ENCODE measurements around the gene CHRD. TPM values are rescaled to one million over a fixed set of nuclear protein-coding genes. Genes with fewer than 3 reads are reported as not detected.

CHRD gene
- total RNA-seq, 2 experiments from 2014 or later = not detected

DNA sequence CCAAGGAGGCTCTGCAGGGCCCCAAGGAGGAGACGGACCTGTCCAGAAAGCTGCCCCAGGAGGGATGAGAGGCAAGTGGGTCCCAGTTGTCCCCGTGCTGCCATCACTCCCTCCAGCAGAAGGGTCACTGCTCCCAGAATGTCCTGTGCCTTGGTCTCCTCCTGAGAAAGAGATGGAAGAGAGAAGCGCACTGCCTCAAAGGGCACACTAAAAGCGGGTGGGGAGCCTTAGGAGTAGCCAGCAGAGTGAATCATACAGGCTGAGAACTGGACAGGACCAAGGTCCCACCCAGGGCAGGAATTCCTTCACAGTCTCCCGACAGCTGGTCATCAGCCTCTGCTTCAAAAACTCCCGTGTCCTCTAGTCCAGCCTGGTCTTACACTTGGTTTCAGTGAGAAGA is 6.4 kb upstream of the CHRD start:
- Mint-ChIP-seq H3K27me3 (peaks cover 40% of the 10 kb centered on the region), H3K4me3 (no peak overlapping the region), H3K27ac (no peak overlapping the region), H3K4me1 (peaks cover 5% of the 10 kb centered on the region), H3K9me3 (ENCODE audit: low read depth) (no peaks in the 10 kb centered on the region), H3K36me3 (peaks cover 11% of the 10 kb centered on the region)
- no peak for ATAC-seq
- no peak for DNase-seq
- CTCF ChIA-PET = interaction anchor here (1.1 to 5.4 kb wide), 4 partner anchors 19 to 168 kb away, joined by 3 to 48 read pairs (median 20); no protein-coding TSS in a partner anchor

DNA sequence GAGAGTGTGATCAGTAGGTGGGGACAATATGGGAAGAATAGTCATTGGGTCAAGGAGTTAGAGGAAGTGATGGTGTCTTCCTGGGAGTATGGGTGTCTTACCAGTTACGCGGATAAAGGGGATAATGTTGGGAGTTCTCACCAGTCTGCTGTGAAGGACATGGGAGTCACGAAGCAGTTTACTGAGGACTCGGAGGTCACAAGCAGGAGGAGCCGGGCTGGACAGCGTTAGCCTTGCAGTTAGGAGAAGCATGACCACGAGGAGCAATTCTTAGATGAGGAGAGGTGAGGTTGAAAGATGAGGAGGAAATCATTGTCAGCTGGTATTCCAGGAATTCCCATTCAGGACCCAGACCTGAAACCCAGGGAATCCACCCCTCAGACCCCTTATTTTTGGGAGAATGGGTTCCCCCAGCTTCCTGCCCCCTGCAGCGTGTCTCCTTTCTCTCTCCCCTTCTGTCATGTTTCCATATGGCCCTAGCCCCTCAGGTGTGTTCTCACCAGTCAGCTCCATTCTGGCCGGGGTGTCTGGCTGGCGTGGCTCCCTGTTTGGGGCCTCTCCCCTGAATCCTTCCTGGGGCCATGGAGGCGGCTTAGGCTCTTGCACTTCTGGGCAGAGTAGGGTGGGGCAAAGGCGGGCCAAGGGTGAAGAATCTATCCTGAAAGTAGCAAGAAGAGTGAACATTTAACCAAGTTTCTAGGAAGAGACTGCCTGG is 4.0 kb upstream of the CHRD start:
- Mint-ChIP-seq H3K4me3 (no peak overlapping the region), H3K27me3 (peaks cover 55% of the 10 kb centered on the region), H3K4me1 (peaks cover 7% of the 10 kb centered on the region), H3K9me3 (ENCODE audit: low read depth) (no peaks in the 10 kb centered on the region), H3K36me3 (no peaks in the 10 kb centered on the region), H3K27ac (no peak overlapping the region)
- CTCF ChIA-PET = interaction anchor here (1.2 to 1.5 kb wide), 2 partner anchors 138 to 166 kb away, joined by 3 to 4 read pairs; no protein-coding TSS in a partner anchor
- ATAC-seq = no peak
- DNase-seq = no peak

DNA sequence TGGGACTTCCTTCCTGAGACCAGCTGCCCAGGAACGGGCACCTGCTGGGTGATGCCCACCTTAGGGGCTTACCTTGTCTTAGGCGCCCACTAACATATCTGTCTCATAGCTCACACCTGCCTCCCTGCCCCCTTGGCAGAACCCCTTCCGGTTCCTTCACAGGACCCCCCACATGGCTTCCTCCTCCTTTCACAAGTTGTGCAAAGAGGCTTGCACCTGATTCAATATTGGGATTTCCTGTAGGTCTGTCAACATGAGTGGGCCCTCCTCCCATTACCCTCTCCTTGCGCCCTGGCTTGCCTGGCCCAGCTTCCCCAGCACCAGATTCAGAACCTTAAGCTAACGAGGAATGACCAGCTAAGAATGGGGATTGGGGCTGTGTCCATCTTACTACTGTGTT is 2.5 kb upstream of the CHRD start:
- CTCF ChIA-PET = interaction anchor here (0.7 kb wide), 1 partner anchor 136 kb away, joined by 3 read pairs; no protein-coding TSS in a partner anchor
- ATAC-seq (no peak), DNase-seq (no peak)
- peaks cover 70% of the 10 kb centered on the region for H3K27me3 Mint-ChIP-seq
- peaks cover 4% of the 10 kb centered on the region for H3K4me1 Mint-ChIP-seq
- H3K4me3 Mint-ChIP-seq = no peak overlapping the region
- no peaks in the 10 kb centered on the region for H3K9me3 Mint-ChIP-seq (ENCODE audit: low read depth)
- no peak overlapping the region for H3K27ac Mint-ChIP-seq
- no peaks in the 10 kb centered on the region for H3K36me3 Mint-ChIP-seq

DNA sequence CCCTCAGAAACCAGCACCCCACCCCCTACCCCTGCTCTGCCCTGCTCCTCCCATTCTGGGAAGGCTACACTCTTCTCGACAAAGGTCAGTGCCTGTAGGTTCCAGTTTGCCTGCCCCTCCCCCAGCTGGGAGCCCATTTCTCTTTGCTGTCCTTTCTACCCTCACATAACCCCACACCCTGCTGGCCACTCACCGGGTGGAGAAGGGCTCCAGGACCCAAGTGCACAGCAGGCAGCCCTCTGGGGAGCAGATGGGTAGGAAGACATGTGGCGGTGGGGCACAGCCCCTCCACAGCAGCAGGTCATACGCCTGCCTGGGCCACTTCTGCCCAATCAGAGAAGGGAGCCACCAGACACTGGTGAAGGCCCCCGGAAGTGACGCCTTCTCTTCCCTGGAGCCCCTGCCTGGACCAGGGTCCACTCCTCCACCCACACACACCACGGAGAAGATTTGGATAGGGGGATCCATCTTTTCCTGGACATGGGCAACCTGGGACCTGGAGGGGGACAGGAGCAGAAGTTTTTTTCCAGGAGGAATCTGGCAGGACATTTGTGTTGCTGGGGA is 1.9 kb upstream of the CHRD start, which contains the start of gene THPO:
TSS of gene THPO (minus strand) at position 326 of the 564 bp plus-strand sequence. CDS start 1,948 bp downstream, outside the sequence.
- no peak within 1 kb of the TSS for H3K4me3 Mint-ChIP-seq
- no peak for DNase-seq
- H3K4me1 Mint-ChIP-seq = peaks cover 4% of the 10 kb centered on the region
- H3K36me3 Mint-ChIP-seq = no peaks in the 10 kb centered on the region
- H3K9me3 Mint-ChIP-seq (ENCODE audit: low read depth) = no peaks in the 10 kb centered on the region
- H3K27me3 Mint-ChIP-seq = peaks cover 75% of the 10 kb centered on the region
- ATAC-seq = no peak
- no peak within 1 kb of the TSS for H3K27ac Mint-ChIP-seq
- CTCF ChIA-PET = interaction anchor here (0.7 kb wide), 1 partner anchor 136 kb away, joined by 3 read pairs; no protein-coding TSS in a partner anchor

DNA sequence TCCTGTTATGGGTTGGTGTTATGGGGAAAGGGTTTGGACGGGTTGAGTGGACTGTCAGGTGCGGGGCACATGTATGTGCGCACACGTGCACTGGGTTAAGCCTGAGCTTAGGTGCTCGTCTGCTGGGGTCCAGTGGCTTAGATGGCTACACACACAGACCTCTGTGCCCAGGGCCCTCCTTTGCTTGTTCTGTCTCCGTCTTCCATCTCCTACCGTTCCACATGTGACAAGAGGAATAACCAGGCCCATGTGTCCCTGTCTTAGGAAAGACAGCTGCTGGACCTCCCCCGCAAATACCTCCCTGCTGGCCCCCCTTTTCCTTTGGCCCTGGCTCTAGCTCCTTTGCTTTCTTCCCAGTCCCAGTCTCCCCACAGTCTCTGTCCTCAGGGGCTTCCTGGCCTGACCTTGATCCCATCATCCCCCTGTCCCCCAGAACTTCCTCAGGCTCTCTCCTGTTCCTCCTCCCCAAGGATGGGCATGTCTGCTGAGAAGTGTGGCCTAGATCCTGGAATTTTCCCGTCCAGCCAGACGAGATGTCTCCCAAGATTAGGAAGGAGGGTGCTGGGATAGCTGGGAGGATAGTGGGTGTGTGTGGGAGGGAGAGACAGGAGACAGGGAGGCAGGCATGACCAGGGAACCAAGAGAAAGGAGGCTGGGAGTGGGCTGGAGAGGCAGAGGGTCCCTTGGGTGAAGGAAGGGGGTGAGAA is 1.1 kb upstream of the CHRD start:
- Mint-ChIP-seq H3K4me1 (peaks cover 4% of the 10 kb centered on the region), H3K27me3 (peaks cover 74% of the 10 kb centered on the region), H3K9me3 (ENCODE audit: low read depth) (no peaks in the 10 kb centered on the region), H3K36me3 (no peaks in the 10 kb centered on the region), H3K4me3 (no peak overlapping the region), H3K27ac (no peak overlapping the region)
- ATAC-seq (no peak), DNase-seq (no peak)
- CTCF ChIA-PET = no interaction called here

DNA sequence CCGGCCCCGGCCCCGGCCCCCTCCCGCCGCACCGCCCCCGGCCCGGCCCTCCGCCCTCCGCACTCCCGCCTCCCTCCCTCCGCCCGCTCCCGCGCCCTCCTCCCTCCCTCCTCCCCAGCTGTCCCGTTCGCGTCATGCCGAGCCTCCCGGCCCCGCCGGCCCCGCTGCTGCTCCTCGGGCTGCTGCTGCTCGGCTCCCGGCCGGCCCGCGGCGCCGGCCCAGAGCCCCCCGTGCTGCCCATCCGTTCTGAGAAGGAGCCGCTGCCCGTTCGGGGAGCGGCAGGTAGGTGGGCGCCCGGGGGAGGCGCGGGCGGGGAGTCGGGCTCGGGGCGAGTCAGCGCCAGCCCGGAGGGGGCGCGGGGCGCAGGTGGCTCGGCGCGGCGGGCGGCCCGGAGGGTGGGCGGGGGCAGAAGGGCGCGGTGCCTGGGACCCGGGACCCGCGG is 352 bp downstream of the CHRD start:
- peaks cover 4% of the 10 kb centered on the region for H3K4me1 Mint-ChIP-seq
- no peak for DNase-seq
- H3K27ac Mint-ChIP-seq = no peak overlapping the region
- CTCF ChIA-PET = interaction anchor here (1.2 to 2.1 kb wide), 2 partner anchors 9 to 16 kb away, joined by 3 to 6 read pairs; no protein-coding TSS in a partner anchor
- H3K4me3 Mint-ChIP-seq = no peak overlapping the region
- no peaks in the 10 kb centered on the region for H3K36me3 Mint-ChIP-seq
- no peak for ATAC-seq
- no peaks in the 10 kb centered on the region for H3K9me3 Mint-ChIP-seq (ENCODE audit: low read depth)
- peaks cover 66% of the 10 kb centered on the region for H3K27me3 Mint-ChIP-seq

DNA sequence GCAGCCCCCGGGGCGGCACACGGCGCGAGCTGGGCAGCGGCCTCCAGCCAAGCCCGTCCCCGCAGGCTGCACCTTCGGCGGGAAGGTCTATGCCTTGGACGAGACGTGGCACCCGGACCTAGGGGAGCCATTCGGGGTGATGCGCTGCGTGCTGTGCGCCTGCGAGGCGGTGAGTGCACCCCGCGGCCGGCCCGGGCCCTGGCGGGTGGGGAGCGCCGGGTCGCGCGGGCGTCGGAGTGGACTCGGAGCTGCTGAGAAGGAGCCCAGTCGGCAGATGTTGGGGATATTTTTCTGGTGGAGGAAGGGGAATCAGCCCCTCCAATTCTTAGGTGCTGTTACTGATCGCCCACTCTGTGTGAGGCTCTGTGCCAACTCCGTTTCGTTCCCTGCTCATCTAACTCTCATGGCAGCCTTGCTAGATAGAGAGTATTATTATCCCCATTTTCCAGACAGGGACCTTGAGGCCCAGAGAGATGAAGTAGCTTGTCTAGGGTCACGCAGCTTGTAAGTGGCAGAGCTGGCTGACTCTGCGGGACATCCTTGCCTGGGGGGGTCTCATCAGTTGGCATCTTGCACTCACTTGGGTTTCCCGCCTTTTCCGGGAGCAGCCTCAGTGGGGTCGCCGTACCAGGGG is 890 bp downstream of the CHRD start:
- peak; percentile 49 for ATAC-seq
- Mint-ChIP-seq H3K36me3 (no peaks in the 10 kb centered on the region), H3K4me1 (peaks cover 4% of the 10 kb centered on the region), H3K4me3 (peak overlapping the region; percentile 20), H3K27ac (no peak overlapping the region), H3K9me3 (ENCODE audit: low read depth) (no peaks in the 10 kb centered on the region), H3K27me3 (peaks cover 61% of the 10 kb centered on the region)
- CTCF ChIA-PET = interaction anchor here (0.9 to 2.1 kb wide), 4 partner anchors 9 to 158 kb away, joined by 3 to 6 read pairs (median 3); no protein-coding TSS in a partner anchor
- DNase-seq = no peak

DNA sequence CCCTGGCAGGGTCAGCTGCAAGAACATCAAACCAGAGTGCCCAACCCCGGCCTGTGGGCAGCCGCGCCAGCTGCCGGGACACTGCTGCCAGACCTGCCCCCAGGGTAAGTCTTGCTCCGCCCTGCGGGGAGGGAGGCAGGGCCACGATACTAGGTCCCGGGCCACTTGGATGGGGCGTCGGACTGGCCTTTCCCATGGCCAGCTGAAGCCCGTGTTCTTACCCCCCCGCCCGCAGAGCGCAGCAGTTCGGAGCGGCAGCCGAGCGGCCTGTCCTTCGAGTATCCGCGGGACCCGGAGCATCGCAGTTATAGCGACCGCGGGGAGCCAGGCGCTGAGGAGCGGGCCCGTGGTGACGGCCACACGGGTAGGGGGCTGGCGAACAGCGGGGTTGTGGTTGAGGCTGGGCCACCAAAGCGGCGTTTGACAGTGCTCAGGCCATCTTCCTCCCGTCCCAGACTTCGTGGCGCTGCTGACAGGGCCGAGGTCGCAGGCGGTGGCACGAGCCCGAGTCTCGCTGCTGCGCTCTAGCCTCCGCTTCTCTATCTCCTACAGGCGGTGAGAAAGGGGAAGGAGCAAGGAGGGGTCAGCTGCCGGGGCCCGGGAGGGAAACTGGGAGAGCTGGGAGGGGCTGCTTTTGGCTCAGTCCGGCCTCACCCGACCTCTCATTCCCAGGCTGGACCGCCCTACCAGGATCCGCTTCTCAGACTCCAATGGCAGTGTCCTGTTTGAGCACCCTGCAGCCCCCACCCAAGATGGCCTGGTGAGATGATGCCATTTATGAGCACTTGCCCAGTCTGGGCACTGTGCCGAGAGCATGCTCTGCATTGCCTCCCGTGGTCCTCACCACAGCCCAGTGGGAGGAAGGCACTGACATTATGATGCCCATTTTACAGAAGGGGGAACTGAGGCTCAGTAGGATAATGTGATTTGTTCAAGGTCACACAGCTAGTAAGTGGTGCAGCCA is 1.7 kb downstream of the CHRD start:
- ATAC-seq (peak; percentile 14), DNase-seq (no peak)
- Mint-ChIP-seq H3K9me3 (ENCODE audit: low read depth) (no peaks in the 10 kb centered on the region), H3K27ac (no peak overlapping the region), H3K4me3 (no peak overlapping the region), H3K36me3 (no peaks in the 10 kb centered on the region), H3K27me3 (peaks cover 57% of the 10 kb centered on the region), H3K4me1 (peaks cover 4% of the 10 kb centered on the region)
- CTCF ChIA-PET = interaction anchor here (0.9 to 2.1 kb wide), 4 partner anchors 10 to 157 kb away, joined by 3 to 6 read pairs (median 3); no protein-coding TSS in a partner anchor

DNA sequence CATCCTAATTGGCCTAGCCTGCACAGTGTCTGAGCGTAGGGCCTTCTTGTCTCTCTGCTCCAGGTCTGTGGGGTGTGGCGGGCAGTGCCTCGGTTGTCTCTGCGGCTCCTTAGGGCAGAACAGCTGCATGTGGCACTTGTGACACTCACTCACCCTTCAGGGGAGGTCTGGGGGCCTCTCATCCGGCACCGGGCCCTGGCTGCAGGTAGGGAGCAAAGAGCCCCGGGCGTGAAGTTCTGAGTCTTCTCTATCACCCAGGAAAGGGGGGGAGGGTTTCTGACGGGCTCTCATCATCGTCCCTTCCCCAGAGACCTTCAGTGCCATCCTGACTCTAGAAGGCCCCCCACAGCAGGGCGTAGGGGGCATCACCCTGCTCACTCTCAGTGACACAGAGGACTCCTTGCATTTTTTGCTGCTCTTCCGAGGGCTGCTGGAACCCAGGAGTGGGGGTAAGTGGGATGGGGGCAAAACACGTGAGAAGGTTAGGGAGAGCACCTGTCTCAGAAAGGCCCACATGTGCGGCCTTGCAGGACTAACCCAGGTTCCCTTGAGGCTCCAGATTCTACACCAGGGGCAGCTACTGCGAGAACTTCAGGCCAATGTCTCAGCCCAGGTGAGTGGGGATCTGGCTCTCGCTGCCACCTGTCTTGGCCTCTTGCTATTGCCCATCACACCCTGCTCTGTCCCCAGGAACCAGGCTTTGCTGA is 2.6 kb downstream of the CHRD start:
- Mint-ChIP-seq H3K36me3 (no peaks in the 10 kb centered on the region), H3K9me3 (ENCODE audit: low read depth) (no peaks in the 10 kb centered on the region), H3K4me1 (peaks cover 4% of the 10 kb centered on the region), H3K27ac (no peak overlapping the region), H3K4me3 (no peak overlapping the region), H3K27me3 (peaks cover 49% of the 10 kb centered on the region)
- DNase-seq (no peak), ATAC-seq (no peak)
- CTCF ChIA-PET = no interaction called here

DNA sequence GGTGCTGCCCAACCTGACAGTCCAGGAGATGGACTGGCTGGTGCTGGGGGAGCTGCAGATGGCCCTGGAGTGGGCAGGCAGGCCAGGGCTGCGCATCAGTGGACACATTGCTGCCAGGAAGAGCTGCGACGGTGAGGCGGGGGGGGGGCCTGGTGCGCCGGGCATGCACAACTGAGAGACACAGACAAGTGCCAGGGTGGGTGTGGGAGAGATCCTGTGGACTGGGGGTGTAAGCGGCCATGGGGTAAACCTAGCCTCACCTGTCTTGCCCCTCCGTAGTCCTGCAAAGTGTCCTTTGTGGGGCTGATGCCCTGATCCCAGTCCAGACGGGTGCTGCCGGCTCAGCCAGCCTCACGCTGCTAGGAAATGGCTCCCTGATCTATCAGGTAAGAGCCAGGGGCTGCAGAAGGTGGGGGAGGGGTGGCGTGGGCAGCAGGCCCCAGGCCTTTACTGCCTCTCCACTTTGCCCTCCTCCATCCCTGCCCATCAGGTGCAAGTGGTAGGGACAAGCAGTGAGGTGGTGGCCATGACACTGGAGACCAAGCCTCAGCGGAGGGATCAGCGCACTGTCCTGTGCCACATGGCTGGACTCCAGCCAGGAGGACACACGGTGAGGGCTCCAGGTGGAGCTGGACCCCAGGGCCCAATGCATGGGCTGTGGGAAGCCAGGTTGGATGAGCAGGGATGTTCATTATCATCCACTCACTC is 3.3 kb downstream of the CHRD start:
- H3K27me3 Mint-ChIP-seq = peaks cover 42% of the 10 kb centered on the region
- H3K36me3 Mint-ChIP-seq = no peaks in the 10 kb centered on the region
- CTCF ChIA-PET = interaction anchor here (0.7 to 3.1 kb wide), 2 partner anchors 12 to 78 kb away, joined by 4 to 21 read pairs; no protein-coding TSS in a partner anchor
- DNase-seq = no peak
- H3K4me1 Mint-ChIP-seq = peaks cover 4% of the 10 kb centered on the region
- no peak overlapping the region for H3K4me3 Mint-ChIP-seq
- ATAC-seq = no peak
- no peak overlapping the region for H3K27ac Mint-ChIP-seq
- no peaks in the 10 kb centered on the region for H3K9me3 Mint-ChIP-seq (ENCODE audit: low read depth)

DNA sequence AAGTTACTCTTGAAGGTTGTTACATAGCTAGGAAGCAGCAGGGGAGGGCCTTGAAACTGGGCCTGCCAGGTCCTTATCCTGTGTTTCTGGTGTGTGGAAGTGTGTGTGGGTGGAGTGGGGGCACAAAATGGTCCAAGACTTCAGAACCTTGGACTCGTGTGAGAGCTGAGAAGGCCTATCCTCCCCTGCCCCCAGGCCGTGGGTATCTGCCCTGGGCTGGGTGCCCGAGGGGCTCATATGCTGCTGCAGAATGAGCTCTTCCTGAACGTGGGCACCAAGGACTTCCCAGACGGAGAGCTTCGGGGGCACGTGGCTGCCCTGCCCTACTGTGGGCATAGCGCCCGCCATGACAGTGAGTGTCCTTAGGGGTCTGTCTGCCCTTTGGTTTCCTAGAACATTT is 4.5 kb downstream of the CHRD start:
- Mint-ChIP-seq H3K36me3 (no peaks in the 10 kb centered on the region), H3K27me3 (peaks cover 35% of the 10 kb centered on the region), H3K9me3 (ENCODE audit: low read depth) (no peaks in the 10 kb centered on the region), H3K4me1 (peaks cover 4% of the 10 kb centered on the region), H3K27ac (no peak overlapping the region), H3K4me3 (no peak overlapping the region)
- no peak for ATAC-seq
- DNase-seq = no peak
- CTCF ChIA-PET = interaction anchor here (3.1 kb wide), 1 partner anchor 13 kb away, joined by 21 read pairs; no protein-coding TSS in a partner anchor
